ENCODE results near the gene GTF2E1.
"Not testable (repeated sequence)": the region's sequence is repeated elsewhere in the genome, so short reads cannot be mapped to it uniquely, and the experiment has no call there.

The GTF2E1 gene

DNA sequence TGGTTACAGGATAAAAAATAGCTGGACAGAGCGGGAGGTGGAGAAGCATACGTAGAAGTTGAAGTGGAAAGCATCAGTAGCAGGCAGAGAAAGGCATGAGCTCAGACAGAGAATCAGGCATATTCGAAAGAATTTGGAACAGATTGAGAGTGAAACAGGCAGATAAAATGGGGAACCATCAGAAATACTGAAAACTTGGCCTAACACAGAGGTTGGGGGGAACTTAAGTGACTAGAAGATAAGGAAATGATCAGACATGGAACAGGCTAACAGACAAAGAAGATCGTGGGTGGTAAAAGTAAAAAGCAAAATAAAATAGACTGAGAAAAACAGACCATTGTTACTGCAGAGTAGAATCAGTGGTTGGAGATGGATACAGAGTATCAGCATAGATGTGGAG lies 32.9 kb downstream of the GTF2E1 start:
- Histone ChIP-seq H3K27ac (ENCODE audit: low read depth, low read length) (no peak overlapping the region), H3K36me3 (ENCODE audit: insufficient read depth, low read length) (peaks cover 71% of the 10 kb centered on the region), H3K9me3 (ENCODE audit: insufficient read depth, low read depth, low read length) (no peaks in the 10 kb centered on the region), H3K9ac (ENCODE audit: low read depth, low read length) (no peak overlapping the region), H3K4me1 (ENCODE audit: insufficient read depth, low read length) (peaks cover 16% of the 10 kb centered on the region), H3K4me3 (ENCODE audit: low read length) (no peak overlapping the region), H3K27me3 (ENCODE audit: insufficient read depth, low read length) (no peaks in the 10 kb centered on the region)
- 95% methylated on average over 4 of the region's 4 CpGs for WGBS

DNA sequence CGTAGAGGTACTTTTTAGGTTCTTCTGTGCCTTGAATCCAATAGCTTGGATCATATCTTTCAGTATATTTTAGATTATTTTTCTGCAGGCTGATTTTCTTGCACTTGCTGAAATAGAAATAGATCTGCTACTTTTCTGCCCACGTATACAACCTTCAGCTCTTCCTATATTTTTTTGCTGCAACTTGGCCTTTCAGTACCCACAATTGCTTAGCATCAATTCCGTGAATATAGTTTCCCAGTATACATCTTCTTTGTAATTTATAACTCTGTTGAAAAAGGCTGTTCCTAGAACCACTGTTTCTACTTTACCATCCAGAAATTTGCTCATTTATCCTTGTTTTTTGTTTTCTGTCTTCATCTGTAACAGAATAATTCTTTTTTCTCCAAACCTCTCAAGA lies 36.2 kb downstream of the GTF2E1 start:
- WGBS: 93% methylated on average over 3 of the region's 3 CpGs
- H3K4me3 ChIP-seq (ENCODE audit: low read length): no peak overlapping the region
- no peaks in the 10 kb centered on the region for H3K27me3 ChIP-seq (ENCODE audit: insufficient read depth, low read length)
- H3K36me3 ChIP-seq (ENCODE audit: insufficient read depth, low read length): peaks cover 71% of the 10 kb centered on the region
- no peaks in the 10 kb centered on the region for H3K9me3 ChIP-seq (ENCODE audit: insufficient read depth, low read depth, low read length)
- H3K9ac ChIP-seq (ENCODE audit: low read depth, low read length): no peak overlapping the region
- no peak overlapping the region for H3K27ac ChIP-seq (ENCODE audit: low read depth, low read length)
- H3K4me1 ChIP-seq (ENCODE audit: insufficient read depth, low read length): no peaks in the 10 kb centered on the region

GRCh38 chr3:120780977-120781376 lies 38.4 kb downstream of the GTF2E1 start:
- Histone ChIP-seq H3K9ac (ENCODE audit: low read depth, low read length) (no peak overlapping the region), H3K36me3 (ENCODE audit: insufficient read depth, low read length) (peaks cover 58% of the 10 kb centered on the region), H3K4me3 (ENCODE audit: low read length) (no peak overlapping the region), H3K4me1 (ENCODE audit: insufficient read depth, low read length) (no peaks in the 10 kb centered on the region), H3K9me3 (ENCODE audit: insufficient read depth, low read depth, low read length) (no peaks in the 10 kb centered on the region), H3K27ac (ENCODE audit: low read depth, low read length) (no peak overlapping the region), H3K27me3 (ENCODE audit: insufficient read depth, low read length) (no peaks in the 10 kb centered on the region)
- WGBS: 93% methylated on average over 13 of the region's 13 CpGs

DNA sequence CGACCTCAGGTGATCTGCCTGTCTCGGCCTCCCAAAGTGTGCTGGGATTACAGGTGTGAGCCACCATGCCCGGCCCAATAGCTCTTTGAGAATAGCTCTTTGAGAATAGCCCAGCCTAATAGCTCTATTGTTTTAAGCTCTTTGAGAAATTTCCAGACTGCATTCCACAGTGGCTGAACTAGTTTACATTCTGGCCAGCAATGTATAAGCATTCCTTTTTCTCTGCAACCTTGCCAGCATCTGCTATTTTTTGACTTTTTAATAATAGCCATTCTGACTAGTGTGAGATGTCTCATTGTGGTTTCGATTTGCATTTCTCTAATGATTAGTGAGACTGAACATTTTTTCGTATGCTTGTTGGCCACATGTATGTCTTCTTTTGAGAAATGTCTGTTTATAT lies 43.3 kb downstream of the GTF2E1 start:
- H3K9ac ChIP-seq (ENCODE audit: low read depth, low read length); H3K4me1 ChIP-seq (ENCODE audit: insufficient read depth, low read length); H3K9me3 ChIP-seq (ENCODE audit: insufficient read depth, low read depth, low read length); H3K4me3 ChIP-seq (ENCODE audit: low read length); H3K27me3 ChIP-seq (ENCODE audit: insufficient read depth, low read length); H3K27ac ChIP-seq (ENCODE audit: low read depth, low read length): not testable (repeated sequence)
- peaks cover 22% of the 10 kb centered on the region for H3K36me3 ChIP-seq (ENCODE audit: insufficient read depth, low read length)
- WGBS: 73% methylated on average over 5 of the region's 5 CpGs

DNA sequence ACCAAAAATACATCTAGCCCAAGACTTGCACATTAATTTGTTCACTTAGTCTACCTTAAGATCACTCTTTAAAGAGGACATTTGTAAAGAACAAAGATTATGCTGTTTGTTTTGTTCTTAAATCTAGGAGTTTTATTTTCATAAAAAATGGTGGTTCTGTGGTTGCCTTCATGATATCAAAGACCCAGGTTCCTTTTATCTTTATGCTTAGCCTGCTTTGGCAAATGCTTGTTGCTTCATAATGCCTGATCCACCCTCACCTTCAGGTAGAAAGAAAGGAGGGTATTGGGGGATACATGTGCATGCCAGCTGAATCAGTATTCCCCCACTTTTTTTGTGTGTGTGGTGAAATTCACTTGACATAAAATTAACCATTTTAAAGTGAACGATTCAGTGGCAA lies 48.5 kb downstream of the GTF2E1 start:
- Histone ChIP-seq H3K9ac (ENCODE audit: low read depth, low read length) (no peak overlapping the region), H3K4me1 (ENCODE audit: insufficient read depth, low read length) (peaks cover 9% of the 10 kb centered on the region), H3K36me3 (ENCODE audit: insufficient read depth, low read length) (no peaks in the 10 kb centered on the region), H3K9me3 (ENCODE audit: insufficient read depth, low read depth, low read length) (no peaks in the 10 kb centered on the region), H3K4me3 (ENCODE audit: low read length) (no peak overlapping the region), H3K27ac (ENCODE audit: low read depth, low read length) (no peak overlapping the region), H3K27me3 (ENCODE audit: insufficient read depth, low read length) (no peaks in the 10 kb centered on the region)
- no CpG with 5 or more reads among the region's 1 CpG for WGBS

DNA sequence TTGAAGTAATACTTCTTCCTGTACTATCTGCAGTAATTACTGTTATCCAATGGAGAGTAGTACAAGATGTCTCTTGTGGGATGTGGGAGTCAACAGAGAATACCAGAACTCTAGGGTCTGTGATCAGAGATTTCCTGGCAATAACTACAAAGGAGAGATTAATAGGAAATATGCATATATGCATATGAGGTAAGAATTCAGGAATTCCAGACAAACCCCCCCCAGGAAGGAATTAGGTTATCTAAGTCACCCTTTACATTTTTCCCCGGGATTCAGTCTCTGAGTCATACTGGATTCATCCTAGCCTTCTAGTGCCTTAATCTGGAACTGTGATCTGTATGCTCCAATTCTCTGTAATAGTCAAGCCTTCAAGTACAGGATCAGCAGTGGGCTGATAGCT lies 49.4 kb downstream of the GTF2E1 start:
- no peaks in the 10 kb centered on the region for H3K9me3 ChIP-seq (ENCODE audit: insufficient read depth, low read depth, low read length)

DNA sequence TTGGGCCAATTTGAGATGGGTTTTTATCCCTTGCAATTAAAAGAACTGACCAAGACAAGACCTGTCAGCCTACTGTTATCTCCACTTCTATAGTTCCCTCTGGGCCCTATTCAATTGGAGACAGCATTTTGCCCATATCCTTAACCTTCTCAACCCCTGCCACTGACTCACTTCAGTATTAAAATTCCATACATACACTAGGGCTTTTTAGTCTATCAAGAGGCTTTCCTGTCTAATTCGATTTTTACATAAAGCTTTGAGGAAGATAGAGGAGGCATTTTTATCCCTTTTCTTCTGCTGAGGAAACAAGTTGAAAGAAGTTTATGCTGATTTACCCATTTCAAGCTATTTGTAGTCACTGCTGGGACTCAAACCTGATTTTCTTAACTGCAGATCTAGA lies 51.1 kb downstream of the GTF2E1 start:
- Histone ChIP-seq H3K27ac (ENCODE audit: low read depth, low read length) (no peak overlapping the region), H3K9ac (ENCODE audit: low read depth, low read length) (no peak overlapping the region), H3K27me3 (ENCODE audit: insufficient read depth, low read length) (no peaks in the 10 kb centered on the region), H3K9me3 (ENCODE audit: insufficient read depth, low read depth, low read length) (no peaks in the 10 kb centered on the region), H3K36me3 (ENCODE audit: insufficient read depth, low read length) (no peaks in the 10 kb centered on the region), H3K4me3 (ENCODE audit: low read length) (no peak overlapping the region), H3K4me1 (ENCODE audit: insufficient read depth, low read length) (peaks cover 17% of the 10 kb centered on the region)
- 100% methylated on average over 1 of the region's 1 CpG for WGBS

More for the DNA sequence above, 49.4 kb downstream of the GTF2E1 start:
- Histone ChIP-seq H3K9ac (ENCODE audit: low read depth, low read length) (no peak overlapping the region), H3K4me3 (ENCODE audit: low read length) (no peak overlapping the region), H3K27ac (ENCODE audit: low read depth, low read length) (no peak overlapping the region), H3K27me3 (ENCODE audit: insufficient read depth, low read length) (no peaks in the 10 kb centered on the region), H3K4me1 (ENCODE audit: insufficient read depth, low read length) (peaks cover 9% of the 10 kb centered on the region), H3K36me3 (ENCODE audit: insufficient read depth, low read length) (no peaks in the 10 kb centered on the region)
- 81% methylated on average over 1 of the region's 1 CpG for WGBS

GRCh38 chr3:120795017-120795648 lies 52.6 kb downstream of the GTF2E1 start:
- no peak overlapping the region for H3K27ac ChIP-seq (ENCODE audit: low read depth, low read length)
- H3K36me3 ChIP-seq (ENCODE audit: insufficient read depth, low read length): no peaks in the 10 kb centered on the region
- H3K9me3 ChIP-seq (ENCODE audit: insufficient read depth, low read depth, low read length): no peaks in the 10 kb centered on the region
- H3K27me3 ChIP-seq (ENCODE audit: insufficient read depth, low read length): no peaks in the 10 kb centered on the region
- H3K4me1 ChIP-seq (ENCODE audit: insufficient read depth, low read length): peaks cover 17% of the 10 kb centered on the region
- WGBS: 38% methylated on average over 5 of the region's 5 CpGs
- H3K4me3 ChIP-seq (ENCODE audit: low read length): no peak overlapping the region
- no peak overlapping the region for H3K9ac ChIP-seq (ENCODE audit: low read depth, low read length)

DNA sequence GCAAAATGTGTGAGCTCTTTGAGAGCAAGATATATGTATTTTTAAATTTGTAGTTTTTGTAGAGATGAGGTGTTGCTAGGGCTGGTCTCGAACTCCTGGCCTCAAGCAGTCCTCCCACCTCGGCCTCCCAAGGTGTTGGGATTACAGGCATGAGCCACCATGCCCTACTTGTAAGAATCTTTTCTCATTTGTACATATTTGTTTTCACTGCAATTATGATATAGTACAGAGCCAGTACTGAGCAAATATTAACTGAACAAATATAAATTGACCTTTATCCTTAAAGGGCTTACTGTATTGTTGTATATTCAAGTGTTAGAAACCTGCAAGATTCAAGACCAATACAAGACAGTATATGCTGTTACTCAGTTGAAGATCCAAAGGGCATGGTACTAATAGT lies 53.4 kb downstream of the GTF2E1 start:
- Histone ChIP-seq H3K4me1 (ENCODE audit: insufficient read depth, low read length) (peaks cover 17% of the 10 kb centered on the region), H3K36me3 (ENCODE audit: insufficient read depth, low read length) (no peaks in the 10 kb centered on the region), H3K9me3 (ENCODE audit: insufficient read depth, low read depth, low read length) (no peaks in the 10 kb centered on the region), H3K9ac (ENCODE audit: low read depth, low read length) (no peak overlapping the region), H3K4me3 (ENCODE audit: low read length) (no peak overlapping the region), H3K27me3 (ENCODE audit: insufficient read depth, low read length) (no peaks in the 10 kb centered on the region), H3K27ac (ENCODE audit: low read depth, low read length) (no peak overlapping the region)
- WGBS: 100% methylated on average over 2 of the region's 2 CpGs

DNA sequence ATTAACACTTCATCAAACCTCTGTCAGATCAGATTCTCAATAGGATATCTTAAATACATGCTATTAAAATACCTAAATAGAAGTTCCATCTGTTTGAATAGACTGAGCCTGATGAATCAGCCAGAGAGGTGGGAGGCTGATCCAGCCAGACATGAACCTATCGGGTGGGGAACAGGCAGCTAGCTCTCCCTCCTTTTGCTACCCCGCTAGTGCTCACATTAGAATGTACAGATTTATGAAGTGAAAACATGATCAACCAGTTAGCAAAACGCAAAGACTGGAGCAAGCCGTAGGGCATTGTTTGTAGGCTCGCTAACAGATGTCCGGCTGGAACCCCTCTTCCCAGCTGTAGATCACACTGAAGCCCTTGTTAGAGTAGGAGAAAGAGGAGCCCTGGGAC lies 54.4 kb downstream of the GTF2E1 start:
- H3K9me3 ChIP-seq (ENCODE audit: insufficient read depth, low read depth, low read length): no peaks in the 10 kb centered on the region

DNA sequence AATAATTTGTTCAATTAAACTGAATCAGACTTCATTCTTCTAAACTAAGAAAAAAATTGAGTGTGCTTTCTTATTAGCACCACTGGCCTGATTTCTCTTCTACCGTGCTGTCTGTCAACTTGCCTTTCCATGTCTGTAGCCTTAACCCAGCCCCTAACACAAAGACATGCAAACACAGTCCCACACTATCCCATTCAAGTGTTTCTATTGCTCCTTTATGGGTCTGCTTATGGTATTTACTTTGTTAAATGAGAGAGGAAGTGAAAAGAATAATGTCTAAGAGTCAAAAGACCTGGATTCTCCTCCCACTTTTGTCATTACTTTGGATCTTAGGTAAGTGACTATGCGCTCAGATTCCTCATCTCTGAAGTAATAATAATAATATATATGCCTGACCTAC lies 55.3 kb downstream of the GTF2E1 start:
- no peak overlapping the region for H3K9ac ChIP-seq (ENCODE audit: low read depth, low read length)
- no peaks in the 10 kb centered on the region for H3K9me3 ChIP-seq (ENCODE audit: insufficient read depth, low read depth, low read length)
- 48% methylated on average over 1 of the region's 2 CpGs for WGBS
- H3K27ac ChIP-seq (ENCODE audit: low read depth, low read length): no peak overlapping the region
- H3K4me3 ChIP-seq (ENCODE audit: low read length): no peak overlapping the region
- H3K27me3 ChIP-seq (ENCODE audit: insufficient read depth, low read length): no peaks in the 10 kb centered on the region
- H3K4me1 ChIP-seq (ENCODE audit: insufficient read depth, low read length): peaks cover 8% of the 10 kb centered on the region; the same call in 1 of the 2 replicates
- no peaks in the 10 kb centered on the region for H3K36me3 ChIP-seq (ENCODE audit: insufficient read depth, low read length)

More for the DNA sequence above, 54.4 kb downstream of the GTF2E1 start:
- WGBS: 96% methylated on average over 6 of the region's 6 CpGs
- Histone ChIP-seq H3K4me3 (ENCODE audit: low read length) (no peak overlapping the region), H3K36me3 (ENCODE audit: insufficient read depth, low read length) (no peaks in the 10 kb centered on the region), H3K9ac (ENCODE audit: low read depth, low read length) (no peak overlapping the region), H3K27me3 (ENCODE audit: insufficient read depth, low read length) (no peaks in the 10 kb centered on the region), H3K27ac (ENCODE audit: low read depth, low read length) (no peak overlapping the region), H3K4me1 (ENCODE audit: insufficient read depth, low read length) (peaks cover 14% of the 10 kb centered on the region)

DNA sequence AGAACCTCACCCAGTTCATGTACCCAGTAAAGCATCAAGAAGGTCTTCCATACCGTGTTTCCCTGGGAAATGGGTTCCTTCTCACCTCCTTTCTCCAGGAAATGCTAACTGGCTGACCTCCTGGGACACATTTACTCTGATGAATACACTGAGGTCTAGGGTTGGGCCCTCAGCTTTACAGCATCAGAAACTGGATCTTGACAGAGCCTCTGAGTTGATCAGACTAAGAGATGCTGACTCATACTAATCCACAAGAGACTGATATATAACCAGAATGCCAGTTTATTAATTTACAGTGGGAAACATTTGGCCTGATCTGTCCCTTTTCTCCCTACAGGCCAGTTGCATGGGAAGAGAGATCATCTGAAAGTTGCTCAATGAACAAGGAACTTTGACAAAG lies 55.8 kb downstream of the GTF2E1 start:
- H3K9me3 ChIP-seq (ENCODE audit: insufficient read depth, low read depth, low read length): no peaks in the 10 kb centered on the region
- H3K4me3 ChIP-seq (ENCODE audit: low read length): no peak overlapping the region
- H3K27me3 ChIP-seq (ENCODE audit: insufficient read depth, low read length): no peaks in the 10 kb centered on the region
- no peak overlapping the region for H3K9ac ChIP-seq (ENCODE audit: low read depth, low read length)
- 82% methylated on average over 1 of the region's 1 CpG for WGBS
- H3K27ac ChIP-seq (ENCODE audit: low read depth, low read length): no peak overlapping the region
- H3K36me3 ChIP-seq (ENCODE audit: insufficient read depth, low read length): no peaks in the 10 kb centered on the region
- H3K4me1 ChIP-seq (ENCODE audit: insufficient read depth, low read length): peaks cover 8% of the 10 kb centered on the region; the same call in 1 of the 2 replicates

Measured in HUES64 (cell line).